Measurements from ENCODE around the gene DTNB. TPM values are rescaled to one million over a fixed set of nuclear protein-coding genes. Genes with fewer than 3 reads are reported as not detected.

Gene DTNB
- total RNA-seq, 8 experiments from 2014 or later, result 16.9 to 85.0 (median 25.3) TPM

DNA sequence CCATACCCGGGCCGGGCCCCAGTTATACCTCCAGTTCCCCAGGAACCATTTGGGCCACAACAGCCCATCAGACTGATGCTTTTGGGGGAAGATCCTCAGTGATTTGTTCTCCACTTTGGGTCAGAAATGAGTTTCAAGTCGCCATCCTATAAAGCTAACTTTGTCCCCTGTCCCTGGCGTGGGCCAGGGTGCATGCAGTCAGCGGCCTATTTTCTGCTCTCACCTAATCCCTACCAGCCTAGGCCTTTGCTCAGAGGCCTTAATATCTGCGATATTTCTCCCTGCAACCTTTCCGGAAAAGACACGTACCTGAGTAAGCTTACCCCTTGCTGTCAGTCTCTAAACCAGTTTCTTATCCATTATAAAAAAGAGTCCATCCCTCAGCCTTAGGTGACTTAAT lies 338.9 kb downstream of the DTNB start:
- WGBS, 10 experiments, result 80 to 100% (median 88%) methylated on average over 2 to 6 of the region's 8 CpGs; no CpG with 5 or more reads in 3 of the 10 experiments
- Histone ChIP-seq H3K4me3 (no peak overlapping the region), H3K27ac (no peak overlapping the region), H3K4me1 (replicated peaks in 1 of 2) (peaks cover 19 to 29% of the 10 kb centered on the region in 2 donors)
- in situ Hi-C loops (cut with MboI; ENCODE audit: low pct_unique_long_range_greater_than_20kb in 2 of 9, low sequenced_read_pairs in 9 of 9, unreplicated experiment in 9 of 9), result no loop called here
- no peak for ATAC-seq (replicated peaks in 6 of 8)

DNA sequence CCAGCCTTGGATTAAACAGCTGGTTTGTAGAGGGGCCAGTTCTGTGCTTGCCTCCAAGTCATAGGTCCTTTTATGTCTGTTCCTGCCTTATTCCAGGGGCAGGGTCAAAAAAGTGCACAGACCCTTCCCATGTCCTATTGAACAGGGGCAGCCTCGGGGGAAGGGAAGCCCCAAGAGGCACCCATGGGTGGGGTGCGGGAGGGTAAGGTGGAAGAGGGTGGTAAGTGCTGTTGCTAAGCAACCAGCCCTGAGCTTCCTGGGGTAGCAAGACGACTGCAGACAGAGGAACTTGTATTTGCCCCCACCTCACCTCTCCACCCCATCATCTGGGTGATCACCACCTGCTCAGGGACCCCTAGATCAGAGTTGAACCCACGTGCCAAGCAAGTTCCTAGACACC lies 339.4 kb downstream of the DTNB start:
- Histone ChIP-seq H3K27ac (no peak overlapping the region), H3K4me1 (replicated peaks in 1 of 2) (peaks cover 17 to 24% of the 10 kb centered on the region in 2 donors), H3K4me3 (no peak overlapping the region)
- 50% methylated on average over 1 of the region's 4 CpGs; no CpG with 5 or more reads in 9 of the 10 experiments for WGBS, 10 experiments
- ATAC-seq (replicated peaks in 6 of 8), result no peak
- in situ Hi-C loops (cut with MboI; ENCODE audit: low pct_unique_long_range_greater_than_20kb in 2 of 9, low sequenced_read_pairs in 9 of 9, unreplicated experiment in 9 of 9), result no loop called here

DNA sequence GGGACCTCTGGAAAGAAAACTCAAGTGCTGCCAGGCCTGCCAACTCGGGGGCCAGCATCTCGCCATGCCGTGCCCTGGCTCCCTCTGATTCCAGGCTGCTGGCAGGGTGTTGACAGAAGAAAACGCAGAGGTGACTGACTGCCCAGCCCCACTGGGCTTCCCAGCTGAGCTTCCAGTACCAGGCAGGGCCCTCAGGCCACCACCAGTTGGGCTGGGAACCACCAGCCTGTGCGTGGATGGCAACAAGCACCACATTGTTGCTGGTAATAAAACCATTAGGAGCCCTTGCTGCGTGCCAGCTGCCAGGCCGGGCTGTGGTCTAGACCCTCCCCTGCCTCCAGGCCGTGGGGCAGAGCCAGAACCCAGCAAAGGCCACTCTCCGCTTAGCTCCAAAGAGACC lies 340.8 kb downstream of the DTNB start:
- peak in 1 of 8 experiments; percentile 37 for ATAC-seq (replicated peaks in 6 of 8)
- 67 to 90% (median 80%) methylated on average over 1 to 5 of the region's 9 CpGs; no CpG with 5 or more reads in 7 of the 10 experiments for WGBS, 10 experiments
- in situ Hi-C loops (cut with MboI; ENCODE audit: low pct_unique_long_range_greater_than_20kb in 2 of 9, low sequenced_read_pairs in 9 of 9, unreplicated experiment in 9 of 9), result no loop called here
- H3K4me3 ChIP-seq, result no peak overlapping the region
- no peak overlapping the region for H3K27ac ChIP-seq
- H3K4me1 ChIP-seq (replicated peaks in 1 of 2), result peaks cover 22 to 25% of the 10 kb centered on the region in 2 donors

- H3K27ac ChIP-seq, result no peak overlapping the region
These were observed 341.6 kb downstream of the DTNB start for GRCh38 chr2:25331686-25332365.

GRCh38 chr2:25330937-25331336 lies 342.4 kb downstream of the DTNB start:
- in situ Hi-C loops (cut with MboI; ENCODE audit: low pct_unique_long_range_greater_than_20kb in 2 of 9, low sequenced_read_pairs in 9 of 9, unreplicated experiment in 9 of 9), result no loop called here
- Histone ChIP-seq H3K27ac (no peak overlapping the region), H3K4me3 (no peak overlapping the region), H3K4me1 (replicated peaks in 1 of 2) (peaks cover 15 to 21% of the 10 kb centered on the region in 2 donors)
- ATAC-seq (replicated peaks in 6 of 8), result no peak
- 40 to 100% (median 82%) methylated on average over 1 to 4 of the region's 4 CpGs; no CpG with 5 or more reads in 2 of the 10 experiments for WGBS, 10 experiments

More at GRCh38 chr2:25331686-25332365, 341.6 kb downstream of the DTNB start:
- H3K4me3 ChIP-seq, result no peak overlapping the region
- peak; percentile 23 to 64 (median 42) for ATAC-seq (replicated peaks in 6 of 8)
- peaks cover 22 to 25% of the 10 kb centered on the region in 2 donors for H3K4me1 ChIP-seq (replicated peaks in 1 of 2)
- WGBS, 10 experiments, result 20 to 100% (median 82%) methylated on average over 1 to 10 of the region's 23 CpGs; no CpG with 5 or more reads in 3 of the 10 experiments
- in situ Hi-C loops (cut with MboI; ENCODE audit: low pct_unique_long_range_greater_than_20kb in 2 of 9, low sequenced_read_pairs in 9 of 9, unreplicated experiment in 9 of 9), result no loop called here

DNA sequence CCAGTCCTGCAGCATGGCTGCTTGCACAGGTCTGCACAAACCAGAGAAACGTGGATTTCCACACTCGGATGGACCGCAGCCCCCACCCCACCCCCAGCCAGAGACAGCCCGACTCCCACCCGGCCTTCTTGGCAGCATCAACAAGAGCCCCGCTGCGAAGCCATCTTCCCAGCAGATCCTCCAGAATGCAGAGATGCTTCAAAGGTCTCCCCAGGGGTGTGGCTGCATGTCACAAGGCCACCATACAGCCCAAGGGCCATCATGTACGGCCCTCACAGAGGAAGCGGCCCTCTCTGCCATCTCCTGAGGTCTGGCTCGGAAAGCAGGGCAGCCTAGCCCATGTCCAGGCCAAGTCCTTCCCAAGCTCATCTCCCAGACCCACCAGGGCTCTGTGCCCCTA lies 343.1 kb downstream of the DTNB start:
- WGBS, 10 experiments, result 100% methylated on average over 1 of the region's 10 CpGs; no CpG with 5 or more reads in 9 of the 10 experiments
- peaks cover 8 to 15% of the 10 kb centered on the region in 2 donors for H3K4me1 ChIP-seq (replicated peaks in 1 of 2)
- in situ Hi-C loops (cut with MboI; ENCODE audit: low pct_unique_long_range_greater_than_20kb in 2 of 9, low sequenced_read_pairs in 9 of 9, unreplicated experiment in 9 of 9), result no loop called here
- no peak overlapping the region for H3K27ac ChIP-seq
- H3K4me3 ChIP-seq, result no peak overlapping the region
- peak in 1 of 8 experiments; percentile 54 for ATAC-seq (replicated peaks in 6 of 8)

DNA sequence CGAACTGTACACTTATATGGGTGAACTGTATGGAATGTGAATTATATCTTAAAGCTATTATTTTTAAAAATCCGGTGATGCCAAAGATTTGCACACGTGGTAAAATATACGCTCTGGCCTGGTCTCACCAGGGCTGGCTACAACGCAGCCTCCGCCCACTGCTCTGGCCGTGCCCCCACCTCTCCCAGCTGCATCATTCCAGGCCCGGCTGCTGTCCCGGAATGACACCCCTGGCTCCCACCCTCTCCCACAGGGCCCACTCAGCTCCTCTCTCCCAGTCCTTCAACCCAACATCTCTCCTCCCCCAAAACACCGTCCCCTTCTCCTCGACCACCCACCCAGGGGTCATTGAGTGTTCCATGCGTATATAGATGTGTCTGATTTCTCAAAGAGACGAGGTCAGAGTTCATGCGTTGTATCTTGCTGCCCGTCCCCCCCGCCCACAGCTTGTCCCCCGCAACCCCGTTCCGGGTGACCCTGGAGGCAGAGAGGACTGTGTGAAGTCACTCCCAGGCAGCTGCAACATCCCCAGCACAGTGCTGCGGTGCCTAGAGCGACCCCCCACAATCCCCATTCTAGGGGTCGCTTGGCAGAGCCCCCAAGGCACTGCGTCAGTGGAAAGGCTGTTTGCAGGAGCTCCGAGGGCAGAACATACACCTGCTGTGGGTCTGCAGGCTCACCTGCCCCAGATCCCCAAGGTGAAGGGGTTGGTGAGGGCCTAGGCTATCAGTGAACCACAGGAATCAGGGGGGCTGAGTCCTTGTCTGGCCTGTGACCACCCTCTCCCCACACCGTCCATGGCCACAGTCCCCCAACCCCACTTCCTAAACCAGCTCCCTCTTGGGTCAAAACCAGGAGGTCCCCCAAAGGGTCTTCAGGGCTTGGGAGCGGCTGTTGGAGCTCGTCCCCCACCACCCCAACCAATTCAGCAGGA lies 345.0 kb downstream of the DTNB start:
- WGBS, 10 experiments, result 65 to 100% (median 83%) methylated on average over 1 to 7 of the region's 27 CpGs; no CpG with 5 or more reads in 6 of the 10 experiments
- Histone ChIP-seq H3K27ac (no peak overlapping the region), H3K4me3 (no peak overlapping the region), H3K4me1 (replicated peaks in 1 of 2) (peaks cover 19 to 24% of the 10 kb centered on the region in 2 donors)
- in situ Hi-C loops (cut with MboI; ENCODE audit: low pct_unique_long_range_greater_than_20kb in 2 of 9, low sequenced_read_pairs in 9 of 9, unreplicated experiment in 9 of 9), result no loop called here
- ATAC-seq (replicated peaks in 6 of 8), result no peak

Other genes with a start within 250 kb of the DTNB start
- gene ASXL2, start 204.9 kb upstream of the DTNB start, total RNA-seq, result 10 to 100 TPM in 4 of 8 experiments, 1 to 10 TPM in 4; 3.3 to 24.0 (median 8.2) TPM